Activated naive CD8-positive, alpha-beta T cell treated with anti-CD3 and anti-CD28 coated beads, Interleukin-2, amount 50 U/mL, for 16 hours (primary cell): ENCODE results near the gene OTX2.

ENCODE experiments used
- DNase-seq: peaks from one replicate; pipeline ENCODE4 v3.0.0-alpha.2; 2020; ENCODE audit warnings: low read depth, low spot score

The OTX2 gene

DNA sequence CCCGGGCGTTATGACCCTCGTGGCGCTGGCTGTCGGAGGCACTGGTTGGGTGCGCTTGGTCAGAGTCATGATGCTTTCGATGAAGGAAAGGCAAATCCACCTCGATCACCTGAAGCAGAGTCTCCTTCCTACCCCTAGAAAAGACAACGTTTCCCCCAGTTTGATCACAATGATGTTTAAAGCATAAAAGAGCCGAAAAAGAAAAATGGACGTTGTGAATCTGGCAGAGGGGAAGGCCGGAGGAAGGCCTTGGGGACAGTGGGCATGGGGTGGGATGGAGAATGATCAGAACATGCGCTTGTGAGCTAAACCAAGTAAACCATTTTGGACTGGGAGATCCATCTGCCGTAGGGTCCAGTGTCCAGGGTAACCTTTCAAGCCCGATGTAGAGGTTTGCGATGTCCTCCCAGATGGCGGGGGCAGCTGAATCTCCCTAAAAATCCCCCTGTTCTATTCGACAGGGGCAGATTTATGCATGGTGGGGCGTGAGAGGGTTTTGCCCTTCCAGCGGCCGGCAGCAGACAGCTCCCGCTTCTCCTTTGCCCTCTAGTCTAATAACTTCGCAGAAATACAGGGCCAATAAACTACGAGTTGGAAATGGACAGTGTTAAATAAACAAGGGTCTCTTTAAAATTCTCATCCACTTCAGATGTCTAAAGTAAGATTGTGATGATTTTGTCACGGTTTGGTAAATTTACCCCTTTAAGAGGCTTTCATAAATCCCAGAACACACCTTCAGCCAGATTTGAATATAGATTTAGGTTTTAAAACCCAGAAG is 2.3 kb upstream of the OTX2 start:
- no peak for DNase-seq

DNA sequence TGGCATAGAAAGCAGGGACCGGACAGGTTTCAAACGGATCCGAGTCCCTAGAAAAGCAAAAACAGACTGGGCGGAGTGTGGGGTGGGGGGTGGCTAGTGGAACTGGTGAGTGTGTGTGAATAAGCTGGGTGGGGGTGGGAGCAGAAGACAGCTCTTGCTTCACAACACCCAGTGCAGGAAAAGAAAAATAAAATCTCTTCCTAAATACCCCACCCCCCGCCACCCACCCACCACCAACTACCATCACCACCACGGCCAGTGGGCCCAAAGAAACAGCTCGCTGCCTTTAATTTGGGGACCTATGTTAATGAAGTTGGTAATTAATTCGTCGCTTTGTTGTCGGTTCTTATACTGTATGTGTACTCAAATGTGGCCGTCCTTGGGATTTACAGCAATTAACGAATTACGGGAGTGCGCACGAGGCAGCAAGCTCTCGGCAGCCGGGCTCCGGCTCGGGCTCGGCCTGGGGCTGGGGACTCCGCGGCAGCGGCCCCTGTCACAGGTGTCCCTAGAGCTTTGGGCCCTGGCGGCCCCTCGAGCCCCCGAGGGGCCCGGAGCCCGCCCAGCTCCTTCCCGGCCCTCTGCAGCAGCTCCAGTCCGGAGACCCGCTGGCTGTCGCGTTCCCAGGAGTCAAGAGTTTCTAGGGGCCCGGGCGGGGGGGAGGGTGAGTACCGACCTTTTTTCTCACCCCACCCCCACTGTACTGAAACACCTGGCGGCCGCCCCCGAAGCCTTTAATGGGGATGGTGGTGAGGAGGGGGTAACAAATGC is 1.5 kb upstream of the OTX2 start:
- DNase-seq: no peak

DNA sequence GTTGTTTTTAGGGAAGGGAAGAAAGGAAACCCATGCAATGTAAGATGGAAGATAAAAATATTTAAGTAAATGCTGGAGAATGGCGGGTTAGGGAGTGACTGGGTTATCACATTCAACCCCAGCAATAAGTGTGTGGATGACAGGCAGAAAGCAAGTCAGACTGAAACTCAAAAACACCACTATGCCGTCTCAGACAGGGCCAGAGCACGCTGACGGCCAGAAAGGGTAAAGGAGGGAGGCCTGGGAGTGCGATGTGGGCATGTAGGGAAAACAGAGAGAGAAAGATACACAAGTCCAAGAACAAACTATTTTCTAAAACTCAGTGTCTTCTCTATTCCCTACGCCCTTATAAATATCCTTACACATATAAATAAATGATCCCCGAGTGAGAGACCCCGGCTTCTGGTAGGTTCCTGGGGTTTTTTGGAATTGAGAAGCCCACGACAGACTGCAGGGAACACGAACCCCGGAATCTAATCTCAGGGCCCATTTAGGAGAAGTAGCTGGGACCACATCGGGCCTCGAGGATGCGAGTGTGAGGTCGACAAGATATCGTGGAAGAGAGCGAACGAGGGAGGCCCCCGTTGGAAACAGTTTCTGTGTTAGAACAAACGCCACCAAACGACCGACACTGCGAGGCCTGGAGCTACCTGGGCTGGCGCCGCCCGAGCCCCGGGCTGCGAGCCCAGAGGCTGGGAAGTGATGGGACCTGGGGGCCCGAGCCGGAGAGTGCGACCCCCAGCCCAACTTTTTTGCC is 735 bp upstream of the OTX2 start:
- no peak for DNase-seq

DNA sequence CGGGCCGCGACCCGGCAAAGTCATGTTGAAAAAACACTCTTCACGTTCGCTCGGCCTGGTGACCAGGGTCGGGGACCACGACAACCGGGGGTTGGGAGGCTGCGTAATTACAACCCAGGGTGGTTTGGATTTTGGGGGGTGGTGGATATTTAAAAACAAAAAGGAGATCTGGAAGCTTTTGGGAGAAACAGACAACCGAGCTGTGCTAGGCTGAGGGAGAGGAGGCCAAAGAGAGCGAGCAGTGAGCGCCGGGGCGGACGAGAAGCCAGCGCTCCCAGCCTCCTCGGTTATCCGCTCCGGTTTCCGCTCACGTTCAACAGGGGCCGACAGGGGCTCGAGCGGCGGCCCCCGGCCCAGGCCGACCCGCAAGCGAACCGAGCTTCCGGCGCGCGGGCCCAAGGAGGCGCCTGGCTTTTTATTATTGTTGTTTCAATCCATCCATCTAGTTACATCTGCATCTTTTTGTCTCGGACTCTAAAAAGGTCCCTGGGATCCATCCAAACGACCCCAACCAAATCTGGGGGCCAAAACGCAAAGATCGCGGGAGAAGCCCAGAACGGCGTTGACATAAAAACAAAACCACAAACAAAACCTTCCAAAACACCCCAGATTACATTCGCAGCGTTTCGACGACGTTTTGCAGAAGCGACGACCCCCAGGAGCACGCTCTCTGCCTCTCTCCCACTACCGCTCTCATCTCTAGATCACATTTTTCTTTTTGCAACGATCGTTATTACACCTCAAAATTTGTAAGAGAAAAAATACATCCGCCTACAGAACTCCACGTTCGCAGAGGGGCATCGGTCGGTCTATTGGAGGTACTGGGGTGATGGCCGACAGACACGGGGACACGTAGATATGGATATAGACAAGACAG is 771 bp downstream of the OTX2 start:
- DNase-seq: no peak

DNA sequence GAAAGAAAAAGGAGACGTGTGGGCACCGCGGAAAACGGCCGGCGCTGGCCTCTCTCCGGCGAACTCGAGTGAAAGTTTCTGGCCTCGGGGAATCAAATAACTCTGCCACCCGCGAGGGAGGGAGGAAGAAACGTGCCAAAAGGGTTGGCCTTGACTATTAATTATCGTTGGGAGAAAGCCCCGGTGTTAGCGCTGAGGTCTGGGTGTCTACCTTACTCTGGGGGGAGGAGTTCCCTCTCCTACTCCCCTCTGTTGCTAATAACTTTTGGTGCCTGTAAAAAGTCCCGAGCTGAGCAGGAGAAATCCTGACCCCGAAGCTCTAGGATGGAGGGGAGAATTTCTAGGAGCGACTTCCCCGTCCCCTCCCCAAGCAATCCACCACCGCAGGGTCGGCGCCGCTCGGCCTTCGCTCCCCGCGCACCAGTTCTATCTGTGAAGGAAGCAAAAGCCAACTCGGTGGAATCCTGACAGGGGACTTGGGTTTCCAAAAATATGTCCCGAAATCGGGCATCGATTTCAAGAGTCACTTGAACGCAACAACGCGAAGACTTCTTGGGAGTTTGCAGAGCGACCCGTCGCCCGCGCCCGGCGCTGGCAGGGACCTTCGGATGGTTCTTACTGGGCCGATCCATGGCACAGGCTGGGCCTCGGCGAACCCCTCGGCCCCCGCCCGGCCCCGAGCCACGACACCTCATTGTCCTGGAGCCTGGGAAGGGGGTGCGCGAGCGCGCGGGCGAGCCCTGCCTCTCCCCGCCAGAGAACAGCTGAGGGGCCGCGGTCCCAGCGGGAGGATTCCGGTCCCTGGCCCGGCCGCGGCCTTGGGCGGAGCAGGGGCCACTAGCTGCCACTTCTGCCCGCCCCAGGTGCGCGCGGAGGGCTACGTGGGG is 1.7 kb downstream of the OTX2 start:
- DNase-seq: no peak

DNA sequence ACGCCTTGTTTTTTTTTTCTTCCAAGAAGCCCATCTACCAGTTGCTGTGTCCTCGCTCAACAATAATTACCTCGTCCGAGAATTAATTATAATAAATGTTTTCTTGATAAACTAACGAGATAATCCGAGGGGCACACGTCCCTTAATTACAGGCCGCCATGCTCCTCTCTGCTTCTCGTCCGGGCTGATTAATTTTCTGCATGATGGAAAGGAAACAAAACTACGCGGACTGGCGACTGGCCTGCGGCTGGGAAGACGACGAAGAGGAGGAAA is 2.2 kb downstream of the OTX2 start:
- DNase-seq: no peak

DNA sequence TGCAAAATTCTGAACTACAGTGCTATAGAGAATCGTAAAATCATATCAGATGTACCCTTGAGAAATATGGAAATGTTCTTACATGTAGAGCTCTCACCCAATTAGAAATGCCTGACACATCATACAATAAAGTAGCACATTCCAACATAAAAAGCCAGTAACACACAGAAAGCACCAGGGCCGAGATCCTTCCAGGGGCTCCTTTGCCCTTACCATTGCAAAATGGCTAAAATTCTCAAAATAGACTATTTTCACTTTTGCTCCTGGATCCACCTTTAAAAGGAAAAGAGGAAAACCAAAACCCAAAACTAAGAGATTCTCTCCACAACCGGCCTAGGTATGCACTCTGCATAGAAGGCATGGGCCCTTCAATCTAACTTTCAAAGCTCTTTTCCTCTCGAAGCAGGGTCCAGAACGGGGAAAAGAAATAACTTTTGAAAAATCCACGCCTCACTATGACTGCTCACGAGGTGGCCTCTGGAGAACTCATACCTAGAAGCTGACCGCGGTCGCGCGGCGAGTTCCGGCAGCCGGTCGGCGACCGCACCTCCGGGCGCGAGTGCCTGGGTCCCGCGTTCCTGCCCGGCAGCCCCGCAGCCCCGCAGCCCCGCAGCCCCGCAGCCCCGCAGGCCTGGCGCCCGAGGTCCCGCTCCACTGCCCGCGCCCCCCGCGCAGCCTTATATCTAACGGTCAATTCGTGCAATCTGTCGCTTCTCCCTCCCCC is 2.7 kb downstream of the OTX2 start:
- no peak for DNase-seq

DNA sequence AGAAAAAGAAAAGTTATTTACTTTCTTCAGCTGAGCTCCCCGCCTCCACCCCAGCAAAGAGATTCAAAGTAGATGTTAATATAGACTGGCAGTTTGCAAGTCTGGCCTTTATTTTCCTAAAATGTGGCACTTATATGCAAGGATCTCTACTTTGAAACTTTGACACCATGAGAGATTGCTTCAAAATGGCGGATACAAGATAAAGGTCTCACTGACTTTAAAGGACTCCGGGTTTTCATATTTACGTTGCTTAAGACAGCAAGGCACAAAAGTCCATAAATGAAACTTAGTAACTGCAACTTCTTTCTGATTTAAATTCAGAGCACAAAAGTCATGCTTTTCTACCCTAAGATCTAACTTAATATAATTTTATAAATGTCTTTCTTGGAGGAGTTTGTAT is 3.5 kb downstream of the OTX2 start:
- no peak for DNase-seq

DNA sequence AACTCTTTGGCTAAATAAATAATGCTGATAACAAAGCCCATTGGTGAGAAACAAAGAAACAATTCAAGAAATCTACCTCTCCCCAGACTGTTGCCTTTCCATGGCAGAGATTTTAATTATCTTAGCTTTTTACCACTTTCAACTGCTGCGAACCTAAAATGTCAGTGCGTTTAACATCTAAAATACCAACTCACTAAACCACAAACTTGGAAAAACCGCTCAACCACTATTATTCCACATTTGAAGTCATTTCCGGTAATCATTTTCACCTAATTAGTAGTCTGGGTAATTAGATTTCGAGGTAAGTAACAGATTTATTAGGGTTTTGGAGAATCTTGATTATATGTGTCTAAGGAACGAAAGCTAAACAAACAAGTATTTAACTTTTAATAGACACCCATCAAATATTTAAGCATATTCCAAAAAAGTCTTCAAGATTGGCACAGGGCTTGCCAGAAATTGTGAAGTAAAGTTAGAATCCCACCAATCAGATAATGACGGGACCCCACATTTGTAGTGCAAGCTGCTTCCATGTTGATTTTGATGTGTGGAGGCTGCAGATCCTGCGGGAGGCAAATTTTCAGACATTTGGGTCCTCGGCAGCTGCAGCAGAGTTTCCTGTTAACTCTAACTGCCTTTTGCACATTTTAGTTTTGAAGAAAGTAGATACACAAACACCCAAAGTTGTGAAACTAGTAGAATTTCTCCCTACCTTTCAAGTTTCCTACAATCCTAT is 4.1 kb downstream of the OTX2 start:
- no peak for DNase-seq

DNA sequence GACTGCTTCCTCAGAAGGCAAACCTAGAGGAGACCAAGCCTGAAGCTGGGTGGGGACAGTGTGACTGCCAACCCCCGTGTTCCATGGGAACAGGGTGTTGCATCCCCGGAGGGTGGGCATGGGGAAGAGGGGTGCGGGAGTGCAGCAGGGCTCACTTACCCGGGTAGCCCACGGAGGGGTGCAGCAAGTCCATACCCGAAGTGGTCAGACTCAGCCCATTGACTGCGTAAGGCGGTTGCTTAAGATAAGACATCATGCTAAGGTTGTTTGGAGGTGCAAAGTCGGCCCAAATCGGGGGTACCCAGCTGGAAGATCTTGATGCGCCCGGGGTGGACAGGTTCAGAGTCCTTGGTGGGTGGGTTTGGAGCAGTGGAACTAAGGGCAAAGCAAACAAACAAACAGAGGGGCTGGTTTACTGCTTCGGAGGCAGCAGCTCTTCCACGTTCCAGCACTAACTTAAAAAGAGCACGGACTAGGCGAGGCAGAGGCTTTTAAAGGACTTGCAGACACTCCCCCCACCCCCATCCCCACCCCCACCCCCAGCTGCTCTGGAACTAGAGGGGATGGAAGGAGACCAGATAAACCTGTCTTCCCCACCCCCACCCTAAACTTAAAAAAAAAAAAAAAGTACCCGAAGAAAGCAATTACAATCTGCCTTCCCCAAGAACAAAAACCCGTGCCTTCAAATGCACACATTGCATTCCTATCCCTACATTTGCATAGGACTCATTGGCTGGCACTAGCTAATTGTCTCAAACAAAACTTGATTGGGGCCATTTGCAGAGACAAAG is 4.9 kb downstream of the OTX2 start:
- DNase-seq: no peak

DNA sequence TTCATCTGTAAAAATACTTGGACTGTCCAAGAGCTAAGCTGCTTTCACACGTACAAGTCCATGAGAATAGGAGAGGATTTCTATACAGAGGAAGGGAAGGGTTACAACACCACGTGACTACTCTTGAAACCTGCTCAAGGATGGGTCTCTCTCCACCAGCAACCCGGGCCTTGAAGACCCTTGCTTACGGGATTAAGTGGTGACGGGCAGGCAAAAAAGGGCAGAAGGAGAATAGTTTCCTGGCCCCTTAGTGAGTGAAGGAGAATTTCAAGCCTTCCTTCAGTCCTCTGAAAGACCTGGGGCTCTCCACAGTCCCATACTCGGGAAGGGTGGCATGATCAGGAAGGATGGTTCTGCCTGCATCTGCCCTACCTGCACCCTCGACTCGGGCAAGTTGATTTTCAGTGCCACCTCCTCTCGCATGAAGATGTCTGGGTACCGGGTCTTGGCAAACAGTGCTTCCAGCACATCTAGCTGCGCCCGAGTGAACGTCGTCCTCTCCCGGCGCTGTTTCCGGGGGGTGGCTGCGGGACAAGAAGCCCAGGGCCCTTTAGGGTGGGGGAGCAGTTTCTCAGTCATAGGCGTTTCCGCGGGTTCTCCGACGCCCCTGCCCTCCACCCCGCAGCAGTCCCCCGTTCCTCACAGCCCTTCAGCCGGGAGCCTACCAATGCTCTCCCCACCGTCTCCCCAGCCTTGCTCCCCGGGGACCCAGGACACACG is 6.3 kb downstream of the OTX2 start:
- DNase-seq: no peak

DNA sequence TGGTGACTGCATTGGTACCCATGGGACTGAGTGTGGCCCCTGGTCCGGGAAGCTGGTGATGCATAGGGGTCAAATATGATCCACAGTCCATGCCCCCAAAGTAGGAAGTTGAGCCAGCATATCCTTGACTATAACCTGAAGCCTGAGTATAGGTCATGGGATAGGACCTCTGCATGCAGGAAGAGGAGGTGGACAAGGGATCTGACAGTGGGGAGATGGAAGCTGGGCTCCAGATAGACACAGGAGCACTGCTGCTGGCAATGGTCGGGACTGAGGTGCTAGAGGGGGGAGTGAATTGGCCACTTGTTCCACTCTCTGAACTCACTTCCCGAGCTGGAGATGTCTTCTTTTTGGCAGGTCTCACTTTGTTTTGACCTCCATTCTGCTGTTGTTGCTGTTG is 8.4 kb downstream of the OTX2 start:
- DNase-seq: no peak

DNA sequence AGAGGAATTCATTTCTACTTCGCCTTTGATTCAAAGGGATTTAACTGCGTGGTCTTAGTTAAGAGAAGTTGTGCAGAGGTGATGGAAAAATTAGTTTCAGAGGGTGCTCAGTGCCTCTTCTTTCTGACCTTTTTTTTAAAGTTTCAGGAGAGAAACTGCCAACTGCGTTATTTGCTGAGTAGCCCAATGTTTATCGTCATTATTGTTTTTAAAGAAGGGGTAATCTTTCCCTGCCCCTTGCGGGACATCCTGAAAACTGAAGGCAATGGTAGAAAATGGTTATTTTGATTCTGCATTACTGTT is 11.0 kb downstream of the OTX2 start:
- no peak for DNase-seq

DNA sequence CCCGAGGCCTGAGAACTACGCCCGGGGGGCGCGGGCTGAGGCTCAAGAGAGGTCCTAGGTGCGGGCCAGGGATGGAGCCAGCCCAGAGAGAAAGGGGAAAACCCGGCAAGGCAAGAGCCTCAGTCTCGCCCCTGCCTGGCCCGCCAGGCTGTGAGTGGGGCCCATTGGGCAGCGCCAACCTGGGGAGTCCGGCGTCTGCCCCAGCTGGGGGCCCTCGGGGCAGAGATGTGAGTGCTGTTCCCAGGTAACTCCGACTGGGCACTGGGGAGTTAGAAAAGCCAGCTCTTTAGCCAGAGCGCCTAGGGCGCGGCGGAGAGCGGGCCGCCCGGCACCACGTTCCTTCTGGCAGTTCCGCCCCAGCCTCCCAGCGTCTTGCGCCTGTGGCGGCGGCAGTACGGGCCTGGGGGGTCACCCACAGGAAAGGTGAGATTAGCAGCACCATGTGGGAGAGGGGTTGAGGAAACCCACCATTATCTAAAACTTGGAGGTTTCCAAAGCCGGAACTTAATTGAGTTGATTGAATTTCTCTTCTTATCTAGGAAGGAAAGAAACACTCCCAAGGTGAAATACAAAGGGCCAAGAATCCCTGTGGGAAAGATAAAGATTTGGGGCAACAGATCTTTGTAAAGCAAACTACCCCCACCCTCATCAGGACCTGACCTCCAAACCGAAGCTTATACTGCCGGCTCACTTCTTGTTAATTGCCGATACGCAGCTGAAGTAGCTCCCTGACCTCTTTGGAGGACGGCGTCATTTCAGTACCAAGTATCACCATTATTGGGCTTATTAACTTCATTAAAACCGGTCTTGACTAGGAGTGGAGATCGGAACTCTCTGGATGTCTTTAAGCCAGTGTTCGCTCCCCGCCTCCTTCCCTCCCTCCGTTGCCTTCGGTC is 11.6 kb downstream of the OTX2 start:
- no peak for DNase-seq

DNA sequence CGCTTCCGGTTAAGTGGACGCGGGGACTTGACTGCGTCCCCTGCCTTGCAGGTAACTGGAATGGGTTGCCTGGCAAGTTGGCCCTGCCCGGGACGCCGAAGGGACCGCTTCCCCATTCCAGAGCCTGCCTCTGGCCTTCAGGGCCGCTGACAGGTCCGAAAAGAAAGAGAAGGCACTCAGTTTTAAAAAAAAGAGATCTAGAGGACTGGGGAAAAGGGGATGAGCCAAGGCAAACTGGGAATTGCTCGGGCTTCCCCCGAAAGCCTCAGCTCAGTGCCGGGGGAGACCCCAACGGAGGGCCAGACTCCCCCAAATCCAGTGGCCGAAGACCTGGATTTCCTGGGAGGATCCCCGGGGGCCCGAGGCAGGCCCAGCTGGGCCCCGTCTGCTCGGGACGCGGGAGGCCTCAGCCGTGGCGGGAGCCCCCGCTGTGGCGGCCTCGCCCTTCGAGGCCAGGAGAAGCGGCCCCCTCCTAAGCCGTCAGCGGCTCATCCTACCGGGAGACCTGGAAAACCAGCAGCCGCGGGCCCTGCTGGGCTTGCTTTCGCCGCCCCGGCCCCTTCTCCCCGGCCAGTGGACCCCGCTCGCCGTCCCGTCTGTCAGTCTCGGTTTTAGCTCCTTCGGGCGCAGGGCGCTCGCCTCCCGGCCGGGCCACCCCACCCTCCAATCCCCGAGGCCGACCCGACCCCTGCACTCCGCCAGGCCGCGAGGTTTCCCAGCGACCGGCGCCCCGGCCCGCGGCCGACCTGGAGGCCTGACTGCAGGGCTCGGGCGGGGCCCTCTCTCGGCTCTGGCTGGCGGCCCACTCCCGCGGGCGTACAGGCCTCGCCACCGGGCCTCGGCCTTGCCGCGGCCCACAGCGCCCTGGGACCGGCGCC is 12.5 kb downstream of the OTX2 start:
- DNase-seq: no peak

DNA sequence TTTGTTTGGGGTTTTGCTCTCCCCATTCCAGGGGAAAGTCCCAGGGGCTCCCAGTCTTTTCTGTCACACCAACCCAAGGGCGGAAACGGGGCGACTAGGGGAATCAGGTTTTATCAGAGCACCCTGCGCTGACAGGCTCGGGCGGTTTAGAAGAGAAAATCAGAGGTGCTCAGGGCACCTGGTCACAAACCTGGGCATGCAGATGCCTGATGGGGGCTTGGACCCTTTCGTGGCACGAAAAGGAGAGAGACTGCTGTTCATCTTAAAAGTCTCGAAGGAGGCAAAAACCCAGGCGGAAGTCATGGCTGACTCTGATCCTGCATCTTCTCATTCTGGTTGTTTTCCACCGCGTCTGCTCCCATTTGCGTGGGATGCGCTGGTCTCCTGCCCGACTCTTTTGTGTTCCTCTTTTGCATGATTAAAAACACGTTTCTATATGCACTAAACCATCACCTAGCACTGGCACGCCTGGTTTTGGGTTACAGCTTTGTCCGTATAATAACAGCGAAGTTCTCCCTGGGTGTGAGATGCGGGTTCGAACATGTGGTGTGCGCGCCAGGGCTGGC is 13.2 kb downstream of the OTX2 start:
- no peak for DNase-seq
